Colonic mucosa (tissue), 4 donors: ENCODE data around the gene GZF1. TPM values are rescaled to one million over a fixed set of nuclear protein-coding genes. Genes with fewer than 3 reads are reported as not detected.
A peak's percentile ranks its signal among the peaks of the same experiment; 100 is the strongest.

ENCODE experiments used
- DNase-seq: peaks from one replicate; pipeline ENCODE4 v3.0.0-alpha.2; 2020
- H3K27ac ChIP-seq: fragments of 200-600 bp; one replicate; pipeline ENCODE4 v1.8.0; 2021
- H3K27me3 ChIP-seq: fragments of 200-600 bp; one replicate; pipeline ENCODE4 v1.8.0; 2021
- H3K36me3 ChIP-seq: fragments of 200-600 bp; one replicate; pipeline ENCODE4 v1.8.0; 2021
- H3K4me1 ChIP-seq: fragments of 200-600 bp; one replicate; pipeline ENCODE4 v1.8.0; 2021; ENCODE audit warnings: mild to moderate bottlenecking
- H3K4me3 ChIP-seq: fragments of 200-600 bp; one replicate; pipeline ENCODE4 v1.8.0; 2021
- H3K9ac ChIP-seq, 2 donors: one replicate each; pipeline ENCODE4 v1.7.0; 2013; ENCODE audit warnings: control low read depth in 2 of 2, low read depth in 2 of 2, low read length in 2 of 2
- H3K9me3 ChIP-seq: fragments of 200-600 bp; one replicate; pipeline ENCODE4 v1.8.0; 2021
- CTCF ChIP-seq: fragments of 200-600 bp; IDR thresholded peaks from one replicate; pipeline ENCODE4 v1.8.0; 2022; ENCODE audit warnings: antibody characterized with exemption, mild to moderate bottlenecking
- intact Hi-C: fragments of 100-400 bp; cut with DNase I; formaldehyde crosslinking; loops from one replicate; pipeline ENCODE4 v1.14.1; 2022
- total RNA-seq, 2 donors: library from RNA; stranded (reverse); fragmentation: NEBNext Ultra II Directional in 1 of 2; extraction: Animal tissue kit (Norgen Biotek cat#: 25700) in 1 of 2; gene quantifications; one replicate each; pipeline ENCODE4 v1.2.1, GENCODE V29; 2021
- donor health status: healthy.
- donor health status: DM: no; HTN: no; CAD: no.
- donor health status: DM: no; HTN: no; CAD: no.

Gene GZF1
- total RNA-seq, 2 donors from 2014 or later = 8.5 to 9.6 TPM

- Histone ChIP-seq H3K4me3 (peak within 1 kb of the TSS; percentile 94), H3K9ac (peak within 1 kb of the TSS; percentile 90 to 98), H3K36me3 (no peaks in the 10 kb centered on the region), H3K27me3 (no peaks in the 10 kb centered on the region), H3K27ac (peak within 1 kb of the TSS; percentile 96), H3K9me3 (no peaks in the 10 kb centered on the region), H3K4me1 (peaks cover 8% of the 10 kb centered on the region)
- DNase-seq = peak; percentile 98
- intact Hi-C loops = no loop called here
- TF ChIP-seq CTCF = no peak
Observed at GRCh38 chr20:23350196-23350903, 11.6 kb upstream of the GZF1 start, which contains the start of gene NXT1. NXT1 (plus strand) TSS chr20:23350791; CDS start chr20:23354042, 3,251 bp downstream.

- peak; percentile 70 for DNase-seq
- Histone ChIP-seq H3K9me3 (no peaks in the 10 kb centered on the region), H3K9ac (peak overlapping the region; percentile 90 to 98), H3K27ac (peak overlapping the region; percentile 96), H3K36me3 (no peaks in the 10 kb centered on the region), H3K27me3 (no peaks in the 10 kb centered on the region), H3K4me1 (peaks cover 8% of the 10 kb centered on the region), H3K4me3 (peak overlapping the region; percentile 94)
- TF ChIP-seq CTCF = no peak
- intact Hi-C loops = no loop called here
Observed at GRCh38 chr20:23350904-23351838, 10.8 kb upstream of the GZF1 start.

- intact Hi-C loops = no loop called here
- H3K9me3 ChIP-seq = no peaks in the 10 kb centered on the region
- peaks cover 13% of the 10 kb centered on the region for H3K4me1 ChIP-seq
- no peaks in the 10 kb centered on the region for H3K36me3 ChIP-seq
- no peaks in the 10 kb centered on the region for H3K27me3 ChIP-seq
- H3K27ac ChIP-seq = no peak overlapping the region
- H3K4me3 ChIP-seq = no peak overlapping the region
- DNase-seq = no peak
- no peak overlapping the region for H3K9ac ChIP-seq
- no peak for TF ChIP-seq CTCF
Observed at GRCh38 chr20:23356203-23356602, 5.8 kb upstream of the GZF1 start.

GRCh38 chr20:23357767-23358562 lies 4.0 kb upstream of the GZF1 start:
- Histone ChIP-seq H3K9me3 (no peaks in the 10 kb centered on the region), H3K4me1 (peaks cover 8% of the 10 kb centered on the region), H3K4me3 (peak overlapping the region; percentile 61), H3K9ac (peak overlapping the region; percentile 91 to 97), H3K27me3 (no peaks in the 10 kb centered on the region), H3K27ac (peak overlapping the region; percentile 95), H3K36me3 (no peaks in the 10 kb centered on the region)
- peak; percentile 100 for DNase-seq
- intact Hi-C loops = no loop called here
- no peak for TF ChIP-seq CTCF

- Histone ChIP-seq H3K36me3 (no peaks in the 10 kb centered on the region), H3K27me3 (no peaks in the 10 kb centered on the region), H3K9me3 (no peaks in the 10 kb centered on the region), H3K4me3 (peak overlapping the region; percentile 61), H3K4me1 (peaks cover 12% of the 10 kb centered on the region), H3K9ac (peak overlapping the region in 1 of 2 donors; percentile 63), H3K27ac (peak overlapping the region; percentile 95)
- no peak for TF ChIP-seq CTCF
- intact Hi-C loops = no loop called here
- no peak for DNase-seq
Observed at GRCh38 chr20:23358563-23358906, 3.4 kb upstream of the GZF1 start.
